AG04450 (cell line): ENCODE measurements around the gene CNN2. TPM values are rescaled to one million over a fixed set of nuclear protein-coding genes. Genes with fewer than 3 reads are reported as not detected.

ENCODE experiments used
- CTCF ChIA-PET: fragments of 300-600, 350-600 bp; formaldehyde crosslinking; extraction: SDS; loops from one replicate; lab custom pipeline; 2022; ENCODE audit warnings: antibody characterized with exemption, inconsistent platforms; lab: Charles Lee
- POLR2A ChIA-PET: fragments of 350-600 bp; formaldehyde crosslinking; extraction: SDS; loops from one replicate; lab custom pipeline; 2021; ENCODE audit warnings: antibody characterized with exemption, inconsistent platforms; lab: Yijun Ruan, JAX
- DNase-seq: peaks from one replicate; pipeline ENCODE4 v3.0.0-alpha.2; 2011; ENCODE audit warnings: low read depth, low spot score
- H3K27ac ChIP-seq: one replicate; pipeline ENCODE4 v1.5.1; 2012; ENCODE audit warnings: low read depth, low read length, control low read depth
- H3K27me3 ChIP-seq: one replicate; pipeline ENCODE4 v1.6.0; 2012; ENCODE audit warnings: low read length; ENCODE audit not compliant: control insufficient read depth, insufficient read depth
- H3K4me3 ChIP-seq: 2 replicates; pipeline ENCODE4 v1.5.1; 2011; ENCODE audit warnings: mild to moderate bottlenecking, low read depth, low read length, control low read depth
- H3K9me3 ChIP-seq: 2 replicates; pipeline ENCODE4 v1.5.1; 2012; ENCODE audit warnings: low read length; ENCODE audit not compliant: control insufficient read depth, insufficient read depth
- polyA plus RNA-seq: library from polyadenylated mRNA; depleted of rRNA; stranded (reverse); fragments of >200 nt; gene quantifications from 2 replicates; pipeline ENCODE4 v1.2.3, GENCODE V29; 2011
- TF ChIP-seq, protein P1 (sequence below): IDR thresholded peaks from 2 replicates; pipeline ENCODE4 v1.5.1; 2011; ENCODE audit warnings: low read depth, low read length, control low read depth, inconsistent platforms

CNN2 gene
- polyA plus RNA-seq, 1 experiment = 302 TPM

DNA sequence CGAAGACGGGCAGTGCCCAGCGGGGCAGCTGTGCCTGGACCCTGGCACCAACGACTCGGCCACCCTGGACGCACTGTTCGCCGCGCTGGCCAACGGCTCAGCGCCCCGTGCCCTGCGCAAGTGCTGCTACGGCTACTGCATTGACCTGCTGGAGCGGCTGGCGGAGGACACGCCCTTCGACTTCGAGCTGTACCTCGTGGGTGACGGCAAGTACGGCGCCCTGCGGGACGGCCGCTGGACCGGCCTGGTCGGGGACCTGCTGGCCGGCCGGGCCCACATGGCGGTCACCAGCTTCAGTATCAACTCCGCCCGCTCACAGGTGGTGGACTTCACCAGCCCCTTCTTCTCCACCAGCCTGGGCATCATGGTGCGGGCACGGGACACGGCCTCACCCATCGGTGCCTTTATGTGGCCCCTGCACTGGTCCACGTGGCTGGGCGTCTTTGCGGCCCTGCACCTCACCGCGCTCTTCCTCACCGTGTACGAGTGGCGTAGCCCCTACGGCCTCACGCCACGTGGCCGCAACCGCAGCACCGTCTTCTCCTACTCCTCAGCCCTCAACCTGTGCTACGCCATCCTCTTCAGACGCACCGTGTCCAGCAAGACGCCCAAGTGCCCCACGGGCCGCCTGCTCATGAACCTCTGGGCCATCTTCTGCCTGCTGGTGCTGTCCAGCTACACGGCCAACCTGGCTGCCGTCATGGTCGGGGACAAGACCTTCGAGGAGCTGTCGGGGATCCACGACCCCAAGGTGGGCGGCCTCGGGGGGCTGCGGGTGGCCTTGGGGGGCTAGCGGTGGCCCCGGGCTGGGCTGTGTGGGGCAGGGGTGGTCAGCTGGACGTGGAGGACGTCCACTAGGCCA lies 21.4 kb upstream of the CNN2 start:
- H3K4me3 ChIP-seq = no peak overlapping the region
- peaks cover 12% of the 10 kb centered on the region; the same call in 1 of the 2 replicates for H3K9me3 ChIP-seq
- DNase-seq = no peak
- TF ChIP-seq, protein P1, sequence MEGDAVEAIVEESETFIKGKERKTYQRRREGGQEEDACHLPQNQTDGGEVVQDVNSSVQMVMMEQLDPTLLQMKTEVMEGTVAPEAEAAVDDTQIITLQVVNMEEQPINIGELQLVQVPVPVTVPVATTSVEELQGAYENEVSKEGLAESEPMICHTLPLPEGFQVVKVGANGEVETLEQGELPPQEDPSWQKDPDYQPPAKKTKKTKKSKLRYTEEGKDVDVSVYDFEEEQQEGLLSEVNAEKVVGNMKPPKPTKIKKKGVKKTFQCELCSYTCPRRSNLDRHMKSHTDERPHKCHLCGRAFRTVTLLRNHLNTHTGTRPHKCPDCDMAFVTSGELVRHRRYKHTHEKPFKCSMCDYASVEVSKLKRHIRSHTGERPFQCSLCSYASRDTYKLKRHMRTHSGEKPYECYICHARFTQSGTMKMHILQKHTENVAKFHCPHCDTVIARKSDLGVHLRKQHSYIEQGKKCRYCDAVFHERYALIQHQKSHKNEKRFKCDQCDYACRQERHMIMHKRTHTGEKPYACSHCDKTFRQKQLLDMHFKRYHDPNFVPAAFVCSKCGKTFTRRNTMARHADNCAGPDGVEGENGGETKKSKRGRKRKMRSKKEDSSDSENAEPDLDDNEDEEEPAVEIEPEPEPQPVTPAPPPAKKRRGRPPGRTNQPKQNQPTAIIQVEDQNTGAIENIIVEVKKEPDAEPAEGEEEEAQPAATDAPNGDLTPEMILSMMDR = no peak
- no peak overlapping the region for H3K27ac ChIP-seq
- ChIA-PET POLR2A (interaction anchor here (0.6 to 1.1 kb wide), 3 partner anchors 12 to 113 kb away, joined by 3 to 4 read pairs (median 3); no protein-coding TSS in a partner anchor), CTCF (interaction anchor here (0.5 to 0.6 kb wide), 2 partner anchors 181 to 235 kb away, joined by 3 to 4 read pairs; no protein-coding TSS in a partner anchor)
- peaks cover 8% of the 10 kb centered on the region for H3K27me3 ChIP-seq

DNA sequence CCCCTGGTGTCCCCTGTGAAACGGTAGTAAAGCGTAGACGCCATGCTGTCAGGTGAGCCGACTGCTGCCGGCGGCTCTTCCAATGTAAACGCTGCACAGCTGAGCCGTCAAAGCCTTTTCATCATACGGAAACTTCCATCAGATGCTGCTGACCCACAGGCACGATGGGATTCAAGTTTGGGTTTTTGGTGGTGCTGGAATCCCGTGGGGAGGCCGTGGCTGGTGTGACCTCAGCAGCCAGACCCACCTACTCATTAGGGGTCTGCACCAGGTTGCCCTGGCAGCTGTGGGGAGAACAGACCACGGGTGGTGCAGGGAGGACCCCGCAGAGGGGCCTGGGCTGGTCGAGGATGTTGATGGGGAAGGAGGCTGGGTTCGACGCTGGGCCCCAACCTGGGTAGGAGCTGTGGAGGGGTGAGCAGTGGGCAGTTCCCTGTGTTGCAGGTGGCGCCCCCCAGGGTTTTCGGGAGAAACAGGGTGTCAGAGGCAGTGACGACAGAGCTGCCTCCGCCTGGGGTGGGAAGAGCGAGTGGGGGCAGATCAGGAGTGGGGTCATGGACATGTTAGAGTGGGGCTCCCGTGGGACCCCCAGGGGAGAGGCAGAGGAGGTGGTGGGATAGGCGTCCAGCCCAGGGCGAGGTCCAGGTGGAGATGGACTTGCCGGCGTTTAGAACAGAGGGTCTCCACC lies 19.6 kb upstream of the CNN2 start:
- no peaks in the 10 kb centered on the region for H3K27me3 ChIP-seq
- CTCF ChIA-PET = no interaction called here
- H3K9me3 ChIP-seq = peaks cover 12% of the 10 kb centered on the region; the same call in 1 of the 2 replicates
- H3K4me3 ChIP-seq = no peak overlapping the region
- DNase-seq = no peak
- TF ChIP-seq, protein P1 = no peak
- H3K27ac ChIP-seq = no peak overlapping the region
- POLR2A ChIA-PET = no interaction called here

DNA sequence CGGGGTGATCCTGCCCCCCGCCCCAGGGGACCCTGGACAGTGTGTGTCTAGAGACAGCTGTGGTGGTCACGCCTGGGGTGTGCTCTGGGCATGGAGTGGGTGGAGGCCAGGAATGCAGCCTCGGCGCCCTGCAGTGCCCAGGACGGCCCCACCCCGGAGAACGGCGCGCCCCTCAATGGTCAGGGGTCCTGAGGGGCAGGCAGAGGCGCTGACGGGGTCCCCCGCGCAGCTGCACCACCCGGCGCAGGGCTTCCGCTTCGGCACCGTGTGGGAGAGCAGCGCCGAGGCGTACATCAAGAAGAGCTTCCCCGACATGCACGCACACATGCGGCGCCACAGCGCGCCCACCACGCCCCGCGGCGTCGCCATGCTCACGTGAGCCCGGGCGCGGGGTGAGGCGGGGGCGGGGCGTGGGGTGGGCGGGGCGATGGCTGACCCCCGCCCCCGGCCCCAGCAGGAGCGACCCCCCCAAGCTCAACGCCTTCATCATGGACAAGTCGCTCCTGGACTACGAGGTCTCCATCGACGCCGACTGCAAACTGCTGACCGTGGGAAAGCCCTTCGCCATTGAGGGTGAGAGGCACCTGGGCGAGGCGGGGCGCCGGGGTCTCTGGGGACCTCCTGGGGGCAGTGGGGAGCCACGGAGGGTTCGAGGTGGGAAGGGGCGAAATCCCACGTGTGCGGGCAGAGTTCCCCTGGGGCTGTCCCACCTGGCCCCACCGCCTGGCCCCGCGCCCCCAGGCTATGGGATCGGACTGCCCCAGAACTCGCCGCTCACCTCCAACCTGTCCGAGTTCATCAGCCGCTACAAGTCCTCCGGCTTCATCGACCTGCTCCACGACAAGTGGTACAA lies 18.8 kb upstream of the CNN2 start:
- Histone ChIP-seq H3K27ac (no peak overlapping the region), H3K4me3 (no peak overlapping the region), H3K27me3 (no peaks in the 10 kb centered on the region), H3K9me3 (peaks cover 15% of the 10 kb centered on the region; the same call in 1 of the 2 replicates)
- no peak for DNase-seq
- TF ChIP-seq, protein P1 = no peak
- ChIA-PET CTCF (interaction anchor here (0.6 kb wide), 1 partner anchor 260 kb away, joined by 6 read pairs; no protein-coding TSS in a partner anchor), POLR2A (no interaction called here)

DNA sequence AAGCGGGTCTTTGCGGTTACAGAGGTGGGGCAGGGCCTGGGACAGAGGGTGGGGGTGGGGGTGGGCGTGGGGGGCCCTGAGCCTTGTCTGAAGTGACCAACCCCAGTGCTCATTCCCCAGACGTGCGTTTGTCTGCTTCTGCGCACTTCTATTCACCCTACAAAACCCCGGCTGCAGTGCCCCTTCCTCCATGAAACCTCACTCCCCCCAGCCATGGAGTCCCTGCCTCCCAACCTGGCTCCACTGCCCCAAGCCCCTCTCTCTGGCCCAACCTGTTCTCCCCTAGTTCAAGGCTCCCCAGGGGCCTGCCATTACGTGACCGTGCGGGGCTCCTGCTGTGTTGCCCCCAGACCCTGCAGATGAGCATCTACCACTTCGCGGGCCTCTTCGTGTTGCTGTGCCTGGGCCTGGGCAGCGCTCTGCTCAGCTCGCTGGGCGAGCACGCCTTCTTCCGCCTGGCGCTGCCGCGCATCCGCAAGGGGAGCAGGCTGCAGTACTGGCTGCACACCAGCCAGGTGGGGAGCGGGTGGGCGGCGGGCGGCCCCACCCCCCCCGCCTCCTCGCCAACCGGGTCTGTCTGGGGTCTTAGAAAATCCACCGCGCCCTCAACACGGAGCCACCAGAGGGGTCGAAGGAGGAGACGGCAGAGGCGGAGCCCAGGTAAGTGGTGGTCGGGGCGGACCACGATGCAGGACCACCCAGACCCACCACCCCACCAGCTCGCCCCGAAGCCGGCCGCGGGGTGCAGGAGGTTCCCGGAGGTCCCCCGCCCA lies 18.0 kb upstream of the CNN2 start:
- Histone ChIP-seq H3K4me3 (peak overlapping the region; percentile 29; the same call in 1 of the 2 replicates), H3K27ac (peak overlapping the region; percentile 68), H3K27me3 (no peaks in the 10 kb centered on the region), H3K9me3 (peaks cover 15% of the 10 kb centered on the region; the same call in 1 of the 2 replicates)
- no peak for DNase-seq
- CTCF ChIA-PET = interaction anchor here (0.6 kb wide), 1 partner anchor 259 kb away, joined by 6 read pairs; no protein-coding TSS in a partner anchor
- TF ChIP-seq, protein P1 = no peak
- POLR2A ChIA-PET = interaction anchor here (1.4 kb wide), 2 partner anchors 11 to 20 kb away, joined by 3 to 9 read pairs; no protein-coding TSS in a partner anchor
